DND-41 (cell line): Measurements from ENCODE around the gene NCOR2.

ENCODE experiments used
- ATAC-seq: fragments of 200-7000 bp; cut with Tn5 transposase; 3 replicates; pipeline ENCODE4 v1.9.1; 2021; ENCODE audit warnings: low read depth; ENCODE audit not compliant: insufficient read depth
- DNase-seq: peaks from one replicate; pipeline ENCODE4 v3.0.0-alpha.2; 2020
- H2AFZ ChIP-seq: 2 replicates; pipeline ENCODE4 v1.6.0; 2012; ENCODE audit warnings: low read depth, low read length
- H3K27ac ChIP-seq: 2 replicates; pipeline ENCODE4 v1.5.1; 2012; ENCODE audit warnings: low read length, inconsistent platforms
- H3K27me3 ChIP-seq: fragments of 200-600 bp; sonication (generic); 2 replicates; pipeline ENCODE4 v1.6.0; 2012; ENCODE audit warnings: low read length, mild to moderate bottlenecking, inconsistent platforms; ENCODE audit not compliant: insufficient read depth, poor library complexity
- H3K36me3 ChIP-seq: 2 replicates; pipeline ENCODE4 v1.5.1; 2012; ENCODE audit warnings: low read length, inconsistent platforms; ENCODE audit not compliant: insufficient read depth
- H3K4me1 ChIP-seq: 2 replicates; pipeline ENCODE4 v1.5.1; 2012; ENCODE audit warnings: mild to moderate bottlenecking, low read length; ENCODE audit not compliant: insufficient read depth
- H3K4me2 ChIP-seq: 2 replicates; pipeline ENCODE4 v1.6.0; 2012; ENCODE audit warnings: mild to moderate bottlenecking, moderate library complexity, low read length, inconsistent platforms; ENCODE audit not compliant: insufficient read depth
- H3K4me3 ChIP-seq, 2 experiments: fragments of 200-600 bp in 1 of 2; shearing (Covaris generic) in 1 of 2; 2 replicates each; pipeline ENCODE4 v1.5.1; 2012 to 2016; ENCODE audit warnings: inconsistent platforms in 2 of 2, low read length in 2 of 2, mild to moderate bottlenecking in 2 of 2, low read depth in 1 of 2, moderate library complexity in 1 of 2
- H3K79me2 ChIP-seq: 2 replicates; pipeline ENCODE4 v1.6.0; 2012; ENCODE audit warnings: low read length, inconsistent platforms; ENCODE audit not compliant: insufficient read depth
- H3K9ac ChIP-seq: 2 replicates; pipeline ENCODE4 v1.6.0; 2012; ENCODE audit warnings: low read depth, mild to moderate bottlenecking, inconsistent platforms, low read length, moderate library complexity
- H3K9me3 ChIP-seq: 2 replicates; pipeline ENCODE4 v1.5.1; 2012; ENCODE audit warnings: low read length, moderate library complexity, mild to moderate bottlenecking, inconsistent platforms; ENCODE audit not compliant: insufficient read depth, severe bottlenecking
- H4K20me1 ChIP-seq: 2 replicates; pipeline ENCODE4 v1.6.0; 2012; ENCODE audit warnings: low read length; ENCODE audit not compliant: insufficient read depth
- EZH2 ChIP-seq: IDR thresholded peaks from 3 replicates; pipeline ENCODE4 v1.6.1; 2012; ENCODE audit warnings: borderline replicate concordance, low read depth, mild to moderate bottlenecking, moderate library complexity, low read length, inconsistent platforms; ENCODE audit not compliant: severe bottlenecking
- TF ChIP-seq, protein P1 (sequence below): IDR thresholded peaks from 2 replicates; pipeline ENCODE4 v1.5.1; 2012; ENCODE audit warnings: borderline replicate concordance, low read length, moderate library complexity, mild to moderate bottlenecking; ENCODE audit not compliant: poor library complexity, severe bottlenecking; ENCODE audit errors: extremely low read depth

NCOR2 gene

DNA sequence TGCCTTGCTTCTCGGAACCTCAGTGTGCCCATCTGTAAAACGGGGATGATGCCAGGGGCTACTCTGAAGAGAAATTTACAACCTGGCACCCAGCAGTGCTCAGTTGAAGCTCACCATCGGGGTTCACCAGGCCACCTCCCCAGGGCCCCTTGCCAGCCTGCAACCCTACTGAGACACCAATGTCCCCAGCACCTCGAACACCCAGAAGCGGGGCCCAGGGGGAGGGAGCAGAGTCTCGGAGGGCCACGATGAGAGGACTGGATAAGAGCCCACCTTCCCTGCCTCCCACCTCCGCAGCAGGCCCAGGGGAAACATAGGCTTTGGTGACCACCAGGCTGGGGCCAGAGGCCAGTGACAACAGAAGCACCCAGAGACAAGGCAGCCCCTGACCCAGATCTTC, 22.4 kb downstream of the NCOR2 start:
- Histone ChIP-seq H4K20me1 (peaks cover 82% of the 10 kb centered on the region), H3K27me3 (no peaks in the 10 kb centered on the region), H2AFZ (no peak overlapping the region), H3K36me3 (peaks cover 6% of the 10 kb centered on the region), H3K4me3 (no peak overlapping the region), H3K4me2 (no peak overlapping the region), H3K79me2 (peaks cover 89% of the 10 kb centered on the region), H3K27ac (no peak overlapping the region), H3K4me1 (peaks cover 2% of the 10 kb centered on the region), H3K9ac (no peak overlapping the region), H3K9me3 (no peaks in the 10 kb centered on the region)
- TF ChIP-seq, protein P1, sequence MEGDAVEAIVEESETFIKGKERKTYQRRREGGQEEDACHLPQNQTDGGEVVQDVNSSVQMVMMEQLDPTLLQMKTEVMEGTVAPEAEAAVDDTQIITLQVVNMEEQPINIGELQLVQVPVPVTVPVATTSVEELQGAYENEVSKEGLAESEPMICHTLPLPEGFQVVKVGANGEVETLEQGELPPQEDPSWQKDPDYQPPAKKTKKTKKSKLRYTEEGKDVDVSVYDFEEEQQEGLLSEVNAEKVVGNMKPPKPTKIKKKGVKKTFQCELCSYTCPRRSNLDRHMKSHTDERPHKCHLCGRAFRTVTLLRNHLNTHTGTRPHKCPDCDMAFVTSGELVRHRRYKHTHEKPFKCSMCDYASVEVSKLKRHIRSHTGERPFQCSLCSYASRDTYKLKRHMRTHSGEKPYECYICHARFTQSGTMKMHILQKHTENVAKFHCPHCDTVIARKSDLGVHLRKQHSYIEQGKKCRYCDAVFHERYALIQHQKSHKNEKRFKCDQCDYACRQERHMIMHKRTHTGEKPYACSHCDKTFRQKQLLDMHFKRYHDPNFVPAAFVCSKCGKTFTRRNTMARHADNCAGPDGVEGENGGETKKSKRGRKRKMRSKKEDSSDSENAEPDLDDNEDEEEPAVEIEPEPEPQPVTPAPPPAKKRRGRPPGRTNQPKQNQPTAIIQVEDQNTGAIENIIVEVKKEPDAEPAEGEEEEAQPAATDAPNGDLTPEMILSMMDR, result no peak
- TF ChIP-seq EZH2, result no peak
- no peak for ATAC-seq
- no peak for DNase-seq

DNA sequence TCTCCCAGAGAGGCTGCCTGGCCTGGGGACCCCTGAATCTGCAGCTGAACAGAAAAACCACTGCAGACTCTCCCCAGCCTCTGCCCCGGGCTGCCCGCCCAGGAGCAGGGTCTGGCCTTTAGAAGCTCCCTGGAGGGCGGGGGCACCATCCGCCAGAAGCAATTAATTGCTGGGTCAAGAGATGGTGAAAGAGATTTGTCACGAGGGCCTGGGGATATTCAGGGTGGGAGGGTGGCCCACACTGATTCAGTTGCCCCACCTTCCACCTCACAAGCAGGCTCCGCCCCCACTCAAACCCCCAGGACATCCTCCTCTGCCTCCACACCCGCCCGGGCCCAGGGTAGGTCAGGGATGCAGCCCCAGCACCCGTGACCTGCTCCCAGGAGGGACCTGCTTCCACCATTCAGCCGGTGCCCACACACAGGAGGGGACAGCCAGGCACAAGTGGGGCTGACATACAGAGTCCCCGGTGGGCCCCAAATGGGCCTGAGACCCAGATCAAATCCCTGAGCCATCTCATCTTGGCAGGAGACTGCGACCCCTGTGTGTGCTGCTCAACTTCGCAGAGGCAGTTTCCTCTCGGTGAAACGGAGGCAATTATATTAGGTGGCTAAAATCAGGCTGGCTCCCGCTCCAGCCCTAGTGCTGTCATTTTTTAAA, 23.0 kb downstream of the NCOR2 start:
- no peak overlapping the region for H3K4me2 ChIP-seq
- H4K20me1 ChIP-seq, result peaks cover 82% of the 10 kb centered on the region
- peaks cover 2% of the 10 kb centered on the region for H3K4me1 ChIP-seq
- H3K27ac ChIP-seq, result no peak overlapping the region
- H3K9ac ChIP-seq, result no peak overlapping the region
- DNase-seq, result no peak
- no peaks in the 10 kb centered on the region for H3K9me3 ChIP-seq
- no peak for TF ChIP-seq EZH2
- H3K27me3 ChIP-seq, result no peaks in the 10 kb centered on the region
- H3K36me3 ChIP-seq, result peaks cover 6% of the 10 kb centered on the region
- H3K79me2 ChIP-seq, result peaks cover 89% of the 10 kb centered on the region
- H2AFZ ChIP-seq, result no peak overlapping the region
- no peak overlapping the region for H3K4me3 ChIP-seq
- ATAC-seq, result no peak

DNA sequence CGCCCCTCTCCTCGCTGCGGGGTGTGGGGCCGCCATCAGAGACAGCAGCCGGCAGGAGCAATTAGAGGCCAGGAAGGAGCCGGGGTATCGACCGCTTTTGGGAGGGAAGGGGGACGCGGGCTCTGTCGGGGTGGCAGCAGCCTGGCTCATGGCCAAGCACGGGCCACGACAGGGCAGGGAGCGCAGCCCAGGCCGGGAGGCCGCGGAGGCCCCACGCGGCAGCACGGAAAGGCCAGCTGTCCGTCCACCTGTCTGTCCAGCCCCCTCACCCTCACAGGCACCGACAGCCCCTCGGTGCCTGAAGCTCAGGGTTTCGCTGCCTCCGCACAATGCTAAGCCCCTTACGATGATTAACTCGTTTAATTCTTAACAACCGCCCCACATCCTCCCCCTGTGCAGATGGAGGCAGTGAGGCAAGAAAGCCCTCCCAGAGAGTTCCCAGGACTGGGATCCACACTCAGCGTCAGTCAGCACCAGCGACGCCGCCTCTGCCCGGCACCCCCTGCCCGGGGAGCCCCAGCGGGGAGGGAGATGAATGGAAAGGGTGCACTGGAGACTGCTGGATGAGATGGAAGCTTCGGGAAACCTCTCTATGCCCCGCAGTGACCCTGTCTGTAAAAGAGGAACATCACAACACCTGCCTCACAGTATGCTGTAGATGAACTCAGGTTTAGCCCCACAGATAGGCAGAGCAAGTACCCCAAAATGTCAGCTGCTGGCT, 23.7 kb downstream of the NCOR2 start:
- no peak for TF ChIP-seq EZH2
- ATAC-seq (no peak), DNase-seq (no peak)
- Histone ChIP-seq H3K9me3 (no peaks in the 10 kb centered on the region), H3K4me2 (no peak overlapping the region), H4K20me1 (peaks cover 82% of the 10 kb centered on the region), H3K9ac (no peak overlapping the region), H2AFZ (no peak overlapping the region), H3K4me3 (no peak overlapping the region), H3K36me3 (peaks cover 6% of the 10 kb centered on the region), H3K27ac (no peak overlapping the region), H3K4me1 (peaks cover 2% of the 10 kb centered on the region), H3K79me2 (peaks cover 89% of the 10 kb centered on the region), H3K27me3 (no peaks in the 10 kb centered on the region)

DNA sequence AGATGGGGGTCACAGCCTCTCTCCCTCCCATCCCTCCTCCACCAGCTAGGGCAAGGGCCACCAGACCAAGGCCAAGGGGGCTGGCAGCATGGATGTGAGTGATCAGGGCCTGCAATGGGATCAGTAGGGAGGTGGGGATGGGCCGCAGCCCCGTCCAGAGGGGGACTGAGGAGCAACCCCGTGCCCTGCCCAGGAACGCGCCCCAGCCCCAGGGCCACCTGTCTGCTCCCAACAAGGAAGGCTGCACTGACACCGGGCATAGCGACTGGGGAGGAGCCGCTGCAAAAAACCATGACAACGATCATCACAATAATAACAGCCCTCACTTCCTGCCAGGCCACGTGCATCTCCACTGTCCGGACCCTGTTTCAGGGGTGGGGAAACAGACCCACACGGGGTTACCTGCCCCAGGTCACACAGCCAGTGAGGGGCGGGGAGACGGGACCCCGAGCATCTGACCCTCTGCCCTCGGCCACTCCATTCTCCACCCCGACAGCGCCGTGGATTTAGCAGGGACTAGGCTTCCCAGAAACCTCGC, 24.3 kb downstream of the NCOR2 start:
- H3K9ac ChIP-seq, result no peak overlapping the region
- H3K4me2 ChIP-seq, result no peak overlapping the region
- no peaks in the 10 kb centered on the region for H3K9me3 ChIP-seq
- no peaks in the 10 kb centered on the region for H3K27me3 ChIP-seq
- no peak overlapping the region for H3K4me3 ChIP-seq
- TF ChIP-seq EZH2, result no peak
- TF ChIP-seq, protein P1, result no peak
- peaks cover 89% of the 10 kb centered on the region for H3K79me2 ChIP-seq
- ATAC-seq, result no peak; the same call in 2 of the 3 replicates
- peaks cover 2% of the 10 kb centered on the region for H3K4me1 ChIP-seq
- peaks cover 82% of the 10 kb centered on the region for H4K20me1 ChIP-seq
- peaks cover 5% of the 10 kb centered on the region for H3K36me3 ChIP-seq
- H2AFZ ChIP-seq, result no peak overlapping the region
- DNase-seq, result no peak
- no peak overlapping the region for H3K27ac ChIP-seq
